OCI-LY1 (cell line): ENCODE measurements around the gene NFATC2IP.

Source experiments
- CTCF ChIP-seq: fragments of 200-600 bp; sonication (generic), shearing (Covaris generic); IDR thresholded peaks from 2 replicates; pipeline ENCODE4 v1.5.1; 2017; ENCODE audit warnings: mild to moderate bottlenecking, antibody characterized with exemption, low read length, moderate library complexity, mixed read lengths
- EZH2 ChIP-seq: fragments of 200-600 bp; sonication (generic), shearing (Covaris generic); IDR thresholded peaks from 2 replicates; pipeline ENCODE4 v1.8.0; 2017; ENCODE audit warnings: borderline replicate concordance, mixed run types, mild to moderate bottlenecking, antibody characterized with exemption, low read length, moderate library complexity, mixed read lengths

DNA sequence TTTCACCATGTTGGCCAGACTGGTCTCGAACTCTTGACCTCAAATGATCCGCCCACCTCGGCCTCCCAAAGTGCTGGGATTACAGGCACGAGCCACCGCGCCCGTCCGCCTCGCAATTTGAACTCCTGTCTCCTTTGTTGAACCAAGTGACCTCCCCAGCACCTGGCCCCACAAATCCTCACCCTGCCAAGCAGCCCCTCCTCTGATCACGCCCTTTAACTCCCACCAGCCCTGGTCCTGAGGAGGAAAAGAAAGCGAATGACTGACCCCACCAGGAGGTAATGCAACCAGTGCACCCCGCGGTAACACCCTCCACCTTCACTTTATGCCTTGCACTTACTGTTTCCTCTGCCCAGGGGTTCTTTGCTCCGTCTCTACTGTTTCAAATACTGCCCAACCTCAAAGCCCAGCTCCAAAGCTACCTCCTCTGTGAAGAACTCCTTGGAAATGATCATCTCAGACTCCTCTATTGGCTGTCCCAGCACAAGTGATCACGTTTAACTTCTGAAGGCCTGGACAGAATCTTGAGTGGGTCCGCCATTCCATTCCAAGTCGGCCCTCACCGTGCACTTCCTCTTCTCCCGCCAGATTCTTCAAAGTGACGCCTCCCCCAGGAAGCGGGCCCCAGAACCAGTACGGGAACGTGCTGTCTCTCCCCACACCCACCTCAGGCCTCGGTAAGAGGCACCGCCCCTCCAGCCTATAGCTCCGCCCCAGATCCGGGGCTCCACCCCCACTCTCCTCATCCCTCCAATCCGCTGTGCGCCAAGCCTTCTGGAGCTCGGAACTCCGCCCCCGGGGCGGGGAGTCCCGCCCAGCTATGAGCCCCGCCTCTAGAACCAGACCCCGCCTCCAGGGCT lies 14.6 kb upstream of the NFATC2IP start:
- TF ChIP-seq CTCF (no peak), EZH2 (no peak)
